ENCODE data around the gene CCDC198. TPM values are rescaled to one million over a fixed set of nuclear protein-coding genes. Genes with fewer than 3 reads are reported as not detected.

Gene CCDC198
- total RNA-seq, 1 donor from 2014 or later: not detected

DNA sequence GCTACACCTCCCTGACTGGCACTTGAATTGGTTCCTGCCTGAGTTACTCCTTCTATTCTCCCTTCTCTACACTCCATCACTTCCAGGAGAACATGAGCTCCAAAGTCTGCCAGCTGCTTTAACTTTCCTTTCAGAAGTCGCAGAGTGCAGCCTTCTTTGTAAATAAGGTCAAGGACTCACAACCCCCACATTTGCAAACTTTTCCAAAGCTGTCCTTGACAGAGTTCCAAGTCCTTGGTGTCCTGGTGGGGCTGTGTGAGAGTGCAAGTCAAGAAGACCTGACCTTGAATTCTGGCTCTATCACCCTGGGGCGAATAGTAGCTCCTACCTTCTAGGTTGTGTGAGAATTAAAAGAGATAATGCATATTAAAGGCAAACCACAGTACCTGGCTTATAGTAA is 15.6 kb downstream of the CCDC198 start:
- intact Hi-C loops (cut with micrococcal nuclease): no loop called here
- no peak for DNase-seq
- no peak for ATAC-seq

DNA sequence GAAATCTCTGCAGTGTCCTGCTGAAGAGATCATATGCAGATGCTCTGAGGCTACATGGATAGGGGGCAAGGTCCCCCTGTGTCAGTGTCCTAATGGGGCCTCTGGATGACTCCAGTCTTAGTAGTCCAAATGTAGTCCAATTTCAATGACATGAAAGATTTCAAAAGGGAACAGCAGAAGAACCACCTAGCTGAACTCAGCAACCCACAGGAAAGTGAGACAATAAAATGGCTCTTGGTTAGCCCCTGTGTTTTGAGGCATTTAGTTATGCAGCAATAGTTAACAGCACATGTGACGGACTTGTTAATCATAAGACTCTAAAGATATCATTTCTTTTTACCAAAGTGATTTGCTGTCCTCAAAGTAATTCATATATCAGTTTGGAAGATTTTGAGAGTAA is 22.7 kb downstream of the CCDC198 start:
- DNase-seq: no peak
- no peak for ATAC-seq
- intact Hi-C loops (cut with micrococcal nuclease): no loop called here

DNA sequence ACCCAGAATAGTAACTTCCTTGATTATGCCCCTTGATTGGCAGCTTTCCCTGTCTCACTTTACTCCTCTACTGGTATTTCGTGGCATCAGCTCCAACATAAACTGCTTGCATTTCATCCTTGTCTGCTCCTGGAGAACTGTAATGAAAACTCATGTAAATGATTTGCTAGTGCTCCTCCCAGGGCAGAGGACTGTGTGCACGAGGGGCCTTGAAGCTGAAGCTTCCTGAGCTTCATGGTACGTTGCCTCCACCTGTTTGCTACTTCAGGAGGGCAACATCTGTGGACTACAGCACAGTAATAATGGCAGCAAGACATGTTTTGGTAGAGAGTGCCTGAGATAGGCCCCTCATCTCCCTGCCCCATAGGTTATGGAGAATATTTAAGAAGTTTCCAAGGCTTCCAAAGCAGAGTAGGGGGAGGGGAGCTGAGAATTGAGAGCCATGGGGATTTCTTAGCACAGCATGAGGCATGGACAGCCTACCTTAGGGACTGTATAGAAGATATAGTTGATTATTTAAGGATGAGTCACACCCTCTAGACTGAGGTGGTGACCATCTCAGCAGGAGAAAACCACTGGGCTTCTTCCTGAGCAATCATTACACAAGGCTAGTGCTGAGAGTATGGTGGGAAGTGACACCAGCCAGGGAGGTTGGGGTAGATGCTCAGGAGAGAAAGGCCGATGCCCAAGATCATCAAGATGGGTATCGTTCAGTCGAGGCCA is 29.5 kb downstream of the CCDC198 start:
- intact Hi-C loops (cut with micrococcal nuclease): no loop called here
- DNase-seq (no peak), ATAC-seq (no peak)

DNA sequence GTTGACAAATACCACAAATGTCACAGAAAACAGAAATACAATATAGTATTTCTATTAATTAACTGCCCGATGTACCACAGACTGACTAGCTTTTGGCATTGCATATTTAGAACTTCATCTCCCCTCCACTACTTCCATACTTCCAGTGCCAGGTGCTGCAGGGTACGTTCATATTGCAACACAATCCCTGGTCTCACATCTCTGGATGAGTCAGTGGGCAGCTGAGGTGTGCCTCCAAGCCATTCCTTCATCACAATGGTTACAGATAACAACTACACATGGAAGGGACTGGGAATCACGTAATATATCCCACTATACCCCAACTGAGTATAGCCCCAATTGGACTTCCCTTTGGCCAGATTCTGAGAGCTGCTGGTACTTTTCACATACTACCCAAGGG is 31.1 kb downstream of the CCDC198 start:
- DNase-seq (no peak), ATAC-seq (no peak)
- intact Hi-C loops (cut with micrococcal nuclease): no loop called here

DNA sequence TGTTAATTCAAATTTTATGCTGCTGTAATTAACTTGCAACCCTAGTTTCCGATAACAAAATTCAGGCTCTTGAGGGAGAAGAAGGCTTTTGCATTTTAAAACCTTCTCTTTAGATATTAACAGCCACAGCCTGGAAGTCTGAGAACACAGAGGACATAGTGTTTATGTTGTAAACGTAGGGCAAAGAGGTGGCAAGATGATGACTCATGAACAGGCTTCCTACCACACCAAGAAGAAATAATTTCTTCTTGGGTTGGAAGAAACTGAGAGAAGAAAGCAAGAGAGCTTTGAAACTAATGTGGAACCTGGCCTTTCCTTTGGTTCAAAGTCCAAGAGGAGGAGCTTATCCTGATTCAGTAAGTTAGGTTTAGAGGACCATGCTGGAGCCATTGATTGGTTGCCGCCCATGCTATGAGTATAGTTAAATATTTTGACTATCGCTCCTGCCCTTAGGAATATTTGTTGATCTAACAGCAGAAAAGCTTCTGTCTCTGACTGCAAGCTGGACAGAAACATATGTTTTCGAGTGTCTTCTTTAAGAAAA is 31.8 kb downstream of the CCDC198 start:
- ATAC-seq (no peak), DNase-seq (no peak)
- intact Hi-C loops (cut with micrococcal nuclease): no loop called here

DNA sequence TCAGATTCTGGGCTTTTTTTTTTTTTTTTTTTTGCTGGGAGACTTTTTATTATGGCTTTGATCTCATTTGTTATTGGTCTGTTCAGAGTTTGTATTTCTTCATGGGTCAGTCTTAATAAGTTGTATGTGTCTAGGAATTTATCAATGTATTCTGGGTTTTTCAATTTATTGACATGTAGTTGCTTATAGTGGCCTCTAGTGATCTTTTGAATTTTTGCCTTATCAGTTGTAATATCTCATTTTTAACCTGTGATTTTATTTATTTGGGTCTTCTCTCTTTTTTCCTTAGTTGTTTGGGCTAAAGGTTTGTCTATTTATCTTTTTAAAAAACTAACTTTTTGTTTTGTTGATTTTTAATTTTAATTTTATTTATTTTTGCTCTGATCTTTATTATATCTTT is 57.7 kb downstream of the CCDC198 start:
- DNase-seq (no peak), ATAC-seq (no peak)
- intact Hi-C loops (cut with micrococcal nuclease): no loop called here

DNA sequence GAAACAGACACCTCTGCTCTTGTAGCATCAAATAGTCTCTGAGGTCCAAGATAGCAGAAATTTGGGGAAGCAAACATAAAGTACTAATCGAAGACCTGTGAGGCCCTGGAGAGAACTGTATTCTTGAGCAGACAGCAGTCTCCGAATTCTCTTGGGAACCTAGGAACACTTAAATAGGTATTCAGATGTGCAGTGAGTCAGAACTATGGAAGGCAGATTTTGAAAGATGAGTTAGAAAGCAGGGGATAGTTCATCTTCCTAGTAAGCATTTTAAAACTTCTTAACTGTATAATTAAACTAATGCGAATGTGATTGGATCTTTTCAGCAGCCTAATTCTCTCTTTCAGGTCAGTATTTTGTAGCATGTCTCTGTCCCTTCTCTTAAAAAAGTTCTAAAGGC is 72.7 kb downstream of the CCDC198 start:
- intact Hi-C loops (cut with micrococcal nuclease): no loop called here
- DNase-seq: no peak
- ATAC-seq: no peak

DNA sequence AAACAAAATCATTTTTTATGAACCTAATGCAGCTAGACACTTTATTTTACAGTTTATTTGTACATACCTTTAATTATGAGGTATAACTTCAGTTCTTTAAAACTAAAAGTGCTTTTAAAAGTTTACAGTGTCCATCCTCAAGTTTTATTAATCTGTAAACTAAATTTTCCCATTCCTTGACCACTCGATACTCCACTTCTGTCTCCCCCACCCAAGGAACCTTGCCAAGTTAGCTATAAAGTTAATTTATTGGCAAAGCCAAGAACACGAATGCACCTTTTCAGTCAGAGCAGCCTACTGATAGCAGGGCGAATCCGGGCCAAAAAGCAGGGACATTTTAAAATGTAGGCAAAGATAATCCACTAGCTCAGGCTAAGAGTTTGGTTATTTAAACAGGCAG is 73.6 kb downstream of the CCDC198 start:
- ATAC-seq: no peak
- intact Hi-C loops (cut with micrococcal nuclease): no loop called here
- DNase-seq: no peak

Other genes with a start within 250 kb of the CCDC198 start
- gene EXOC5, start 225.0 kb downstream of the CCDC198 start, total RNA-seq: 64.2 TPM
- 39.4 TPM for gene AP5M1, start 224.9 kb downstream of the CCDC198 start, total RNA-seq
- gene NAA30, start 103.3 kb downstream of the CCDC198 start, total RNA-seq: 25.8 TPM